Ovary (tissue), 3 donors: ENCODE results near the gene PCNT.

ENCODE experiments used
- CTCF ChIP-seq, 3 donors: fragments of 450-650 bp in 2 of 3; fragments of 200-600 bp in 1 of 3; IDR thresholded peaks; one replicate each; pipeline versions ENCODE4 v1.5.1 to v1.8.0; 2016 to 2022; ENCODE audit warnings: antibody characterized with exemption in 3 of 3, mild to moderate bottlenecking in 1 of 3
- EP300 ChIP-seq: sonication (generic); formaldehyde crosslinking; IDR thresholded peaks from one replicate; pipeline ENCODE4 v1.6.1; 2017; ENCODE audit warnings: antibody characterized with exemption
- POLR2A ChIP-seq: fragments of 450-650 bp; IDR thresholded peaks from one replicate; pipeline ENCODE4 v1.6.1; 2017; ENCODE audit warnings: antibody characterized with exemption, mild to moderate bottlenecking, moderate library complexity
- donor health status: DM: no; HTN: no; CAD: no.

DNA sequence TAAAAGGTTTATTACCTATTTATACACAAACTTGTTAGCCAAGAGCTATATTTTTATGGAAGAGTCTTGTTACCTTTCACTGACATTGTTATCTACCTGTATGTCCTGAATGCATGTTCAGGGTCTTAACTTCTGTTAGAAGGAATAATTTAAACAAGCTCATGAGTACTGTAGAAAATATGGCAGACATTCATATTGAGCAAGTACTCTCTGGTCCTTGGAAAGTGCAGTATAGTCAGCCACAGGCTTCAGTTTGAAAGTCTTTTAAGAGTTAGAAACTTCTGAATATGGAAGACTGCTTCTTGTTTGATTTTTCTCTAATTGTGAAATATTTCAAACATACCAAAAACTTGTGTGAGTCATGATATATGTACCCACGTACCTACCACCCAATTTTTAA is 151.3 kb downstream of the PCNT start:
- TF ChIP-seq POLR2A (no peak), CTCF (IDR thresholded peaks at IDR 0.05) (no peak), EP300 (no peak)
